Endothelial cell of umbilical vein (primary cell): ENCODE results near the gene CCDC12. TPM values are rescaled to one million over a fixed set of nuclear protein-coding genes. Genes with fewer than 3 reads are reported as not detected.
A peak's percentile ranks its signal among the peaks of the same experiment; 100 is the strongest.

Experiments used
- BruUV-seq: library from RNA; stranded (reverse); fragments of 400-500 nt; replicated peaks from 2 replicates; lab custom pipeline; 2021; lab: Mats Ljungman, UMichigan
- CTCF ChIA-PET: fragments of 300-600, 350-600 bp; sonication (Branson Sonifier 250); formaldehyde crosslinking; loops from one replicate; lab custom pipeline; 2021; ENCODE audit warnings: antibody characterized with exemption, inconsistent platforms; lab: Charles Lee
- POLR2A ChIA-PET: fragments of 300-600, 350-600 bp; sonication (Branson Sonifier 250); formaldehyde crosslinking; loops from one replicate; lab custom pipeline; 2021; ENCODE audit warnings: antibody characterized with exemption, inconsistent platforms; lab: Charles Lee
- DNase-seq: peaks from one replicate; pipeline ENCODE4 v3.0.0-alpha.2; 2011; ENCODE audit warnings: low read depth, low spot score
- FAIRE-seq: peaks from 2 replicates; lab custom pipeline; 2011; peaks lifted over from hg19 to GRCh38; lab: Jason Lieb, UNC
- H2AFZ ChIP-seq: 2 replicates; pipeline ENCODE4 v1.6.0; 2012; ENCODE audit warnings: low read depth, low read length, control low read depth, inconsistent platforms
- H3K27ac ChIP-seq: 2 replicates; pipeline ENCODE4 v1.5.1; 2011; ENCODE audit warnings: low read depth, mild to moderate bottlenecking, control low read depth, low read length, moderate library complexity; ENCODE audit not compliant: insufficient read depth
- H3K27me3 ChIP-seq, 2 experiments: 2 replicates each; pipeline versions ENCODE4 v1.6.0 to v1.6.1; 2011; ENCODE audit warnings: low read length in 2 of 2, mixed read lengths in 1 of 2; ENCODE audit not compliant: control insufficient read depth in 2 of 2, insufficient read depth in 2 of 2
- H3K36me3 ChIP-seq, 2 experiments: 2 replicates in 1 of 2; 3 replicates in 1 of 2; pipeline ENCODE4 v1.5.1; 2011; ENCODE audit warnings: low read length in 2 of 2, mild to moderate bottlenecking in 1 of 2, moderate library complexity in 1 of 2; ENCODE audit not compliant: control insufficient read depth in 2 of 2, insufficient read depth in 2 of 2; ENCODE audit errors: extremely low read depth in 1 of 2
- H3K4me1 ChIP-seq: 3 replicates; pipeline ENCODE4 v1.5.1; 2011; ENCODE audit warnings: mild to moderate bottlenecking, low read length; ENCODE audit not compliant: control insufficient read depth, insufficient read depth; ENCODE audit errors: extremely low read depth
- H3K4me2 ChIP-seq: 2 replicates; pipeline ENCODE4 v1.6.1; 2011; ENCODE audit warnings: low read length, control low read depth, mixed read lengths; ENCODE audit not compliant: insufficient read depth
- H3K4me3 ChIP-seq, 3 experiments: fragments of 200-600 bp in 1 of 3; sonication (generic), shearing (Covaris generic) in 1 of 3; replicated peaks in 1 of 3; 2 replicates each; pipeline ENCODE4 v1.5.1; 2011 to 2016; ENCODE audit warnings: control low read depth in 3 of 3, low read length in 3 of 3, mild to moderate bottlenecking in 2 of 3, inconsistent platforms in 1 of 3, low read depth in 1 of 3, moderate library complexity in 1 of 3; ENCODE audit not compliant: insufficient read depth in 1 of 3
- H3K79me2 ChIP-seq: 2 replicates; pipeline ENCODE4 v1.6.0; 2012; ENCODE audit warnings: low read length, inconsistent platforms; ENCODE audit not compliant: control insufficient read depth, insufficient read depth
- H3K9ac ChIP-seq: replicated peaks from 2 replicates; pipeline ENCODE3; 2011; ENCODE audit warnings: low read length, control low read depth; ENCODE audit not compliant: insufficient read depth; ENCODE audit errors: extremely low read depth
- H3K9me1 ChIP-seq: replicated peaks from 3 replicates; pipeline ENCODE4 v1.6.0; 2011; ENCODE audit warnings: mild to moderate bottlenecking, low read length; ENCODE audit not compliant: control insufficient read depth, insufficient read depth; ENCODE audit errors: extremely low read depth
- H3K9me3 ChIP-seq: replicated peaks from 2 replicates; pipeline ENCODE4 v1.5.1; 2012; ENCODE audit warnings: low read length, inconsistent platforms; ENCODE audit not compliant: control insufficient read depth, insufficient read depth
- H4K20me1 ChIP-seq: replicated peaks from 2 replicates; pipeline ENCODE3; 2011; ENCODE audit warnings: mild to moderate bottlenecking, low read length; ENCODE audit not compliant: control insufficient read depth, insufficient read depth; ENCODE audit errors: extremely low read depth
- EZH2 ChIP-seq: IDR thresholded peaks from 2 replicates; pipeline ENCODE4 v1.6.1; 2012; ENCODE audit warnings: borderline replicate concordance, low read depth, mild to moderate bottlenecking, moderate library complexity, low read length, inconsistent platforms; ENCODE audit not compliant: severe bottlenecking
- FOS ChIP-seq: IDR thresholded peaks from 2 replicates; pipeline ENCODE4 v1.6.1; 2011; ENCODE audit warnings: mild to moderate bottlenecking, low read length, moderate library complexity, borderline replicate concordance; ENCODE audit not compliant: insufficient read depth
- GATA2 ChIP-seq: IDR thresholded peaks from 2 replicates; pipeline ENCODE4 v1.7.0; 2011; ENCODE audit warnings: low read depth, mild to moderate bottlenecking, moderate library complexity, mixed read lengths, low read length; ENCODE audit not compliant: insufficient read length, insufficient read depth
- JUN ChIP-seq: IDR thresholded peaks from 2 replicates; pipeline ENCODE4 v1.6.1; 2011; ENCODE audit warnings: borderline replicate concordance, low read depth; ENCODE audit not compliant: insufficient read length, insufficient read depth
- MYC ChIP-seq: IDR thresholded peaks from one replicate; pipeline ENCODE4 v1.6.1; 2011; ENCODE audit warnings: mild to moderate bottlenecking, low read depth, low read length
- POLR2A ChIP-seq: IDR thresholded peaks from 2 replicates; pipeline ENCODE4 v1.6.1; 2012; ENCODE audit warnings: low read depth, mild to moderate bottlenecking, control low read depth, low read length
- POLR2AphosphoS5 ChIP-seq: IDR thresholded peaks from 2 replicates; pipeline ENCODE4 v1.6.1; 2012; ENCODE audit warnings: low read depth, mild to moderate bottlenecking, control low read depth, low read length, moderate library complexity; ENCODE audit not compliant: insufficient read depth
- dilution Hi-C: fragments of 300-500 bp; cut with MboI; formaldehyde crosslinking; loops from one replicate; pipeline ENCODE4 v1.15.0; 2019; ENCODE audit warnings: low sequenced_read_pairs; ENCODE audit not compliant: extremely low pct_ligation_motif_present
- intact Hi-C: fragments of 100-400 bp; cut with micrococcal nuclease; formaldehyde crosslinking; loops from one replicate; pipeline ENCODE4 v1.10.0; 2022
- polyA plus RNA-seq, 4 experiments: library from polyadenylated mRNA; depleted of rRNA in 3 of 4; stranded (reverse) in 3 of 4; unstranded in 1 of 4; fragments of >200 nt; gene quantifications; 2 replicates each; pipeline versions ENCODE4 v1.2.1 to v1.2.3, GENCODE V29; 2011 to 2012; ENCODE audit warnings: missing spikeins in 1 of 4
- total RNA-seq: library from RNA; stranded (reverse); gene quantifications from 2 replicates; pipeline ENCODE4 v1.2.3, GENCODE V29; 2021
- TF ChIP-seq, protein P1 (sequence below): IDR thresholded peaks from 2 replicates; pipeline ENCODE4 v1.6.1; 2011; ENCODE audit not compliant: insufficient read depth, insufficient read length
- TF ChIP-seq, protein P2 (sequence below), 2 donors: IDR thresholded peaks; 1 replicate in 1 of 2; 2 replicates in 1 of 2; pipeline ENCODE4 v1.5.1; 2011; ENCODE audit warnings: low read length in 2 of 2, mild to moderate bottlenecking in 2 of 2, moderate library complexity in 2 of 2, control low read depth in 1 of 2, inconsistent platforms in 1 of 2, low read depth in 1 of 2; ENCODE audit not compliant: insufficient read depth in 1 of 2; ENCODE audit errors: extremely low read depth in 1 of 2

The CCDC12 gene
- total and polyA plus RNA-seq, 2 donors (not counting 3 experiments of a cell fraction or from before 2014, with no cell fraction given): 35.1 to 50.5 TPM

DNA sequence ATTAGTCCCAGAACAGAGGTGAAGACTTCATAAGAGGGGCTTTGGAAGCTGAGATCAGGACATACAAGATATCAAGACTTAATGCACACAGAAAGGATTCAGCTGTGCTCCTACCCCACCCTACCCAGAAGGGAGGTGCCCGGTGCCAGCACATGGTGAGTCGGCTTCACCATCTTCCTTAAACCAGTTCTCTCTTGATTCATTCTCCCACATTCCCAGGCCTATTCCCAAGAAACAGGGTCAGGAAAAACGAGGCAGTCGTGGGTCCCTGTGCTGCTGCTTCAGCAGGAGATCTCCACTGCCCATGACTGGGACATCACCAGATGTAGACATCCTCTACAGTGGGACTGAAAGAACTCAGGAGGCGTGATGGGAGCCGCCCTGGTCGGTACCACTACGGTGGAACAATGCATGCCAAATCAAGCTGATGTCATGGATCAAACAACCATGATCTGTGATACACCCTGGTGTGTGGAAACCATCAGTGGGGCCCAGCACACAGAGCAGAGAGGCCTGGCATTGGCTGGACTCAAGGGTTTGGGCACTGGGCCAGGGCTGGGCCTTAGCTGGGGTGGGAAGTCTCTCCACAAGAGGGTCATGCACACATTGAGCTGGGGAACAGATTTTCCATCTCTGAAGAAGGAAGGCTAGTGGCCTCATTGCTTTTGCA, 41.9 kb downstream of the CCDC12 start:
- no peaks in the 10 kb centered on the region for H3K9me1 ChIP-seq
- H3K9me3 ChIP-seq: no peaks in the 10 kb centered on the region
- ChIA-PET CTCF (interaction anchor here (1.0 to 2.5 kb wide), 17 partner anchors 10 to 67 kb away, joined by 3 to 37 read pairs (median 6); partner anchors contain the start of genes CCDC12 and NBEAL2), POLR2A (interaction anchor here (0.6 to 1.6 kb wide), 3 partner anchors 10 to 42 kb away, joined by 3 to 11 read pairs (median 9); partner anchors contain the start of gene CCDC12)
- peaks cover 67% of the 10 kb centered on the region for H3K4me1 ChIP-seq
- no peaks in the 10 kb centered on the region for H3K27me3 ChIP-seq
- dilution Hi-C loops: no loop called here
- peak overlapping the region; percentile 87 for H3K27ac ChIP-seq
- no peak overlapping the region for H2AFZ ChIP-seq
- DNase-seq (peak; percentile 32), FAIRE-seq (peak; percentile 69)
- H3K4me2 ChIP-seq: peak overlapping the region; percentile 26
- H3K79me2 ChIP-seq: peaks cover 61% of the 10 kb centered on the region
- H4K20me1 ChIP-seq: no peaks in the 10 kb centered on the region
- no TSS peak for BruUV-seq
- no peak overlapping the region for H3K4me3 ChIP-seq
- H3K36me3 ChIP-seq: peaks cover 0 to 6% of the 10 kb centered on the region in 2 experiments
- intact Hi-C loops: loop anchor here (1.0 kb wide), 2 partner anchors 26 to 42 kb away; partner anchors contain the start of gene CCDC12
- H3K9ac ChIP-seq: peak overlapping the region; percentile 25
- TF ChIP-seq, protein P1, sequence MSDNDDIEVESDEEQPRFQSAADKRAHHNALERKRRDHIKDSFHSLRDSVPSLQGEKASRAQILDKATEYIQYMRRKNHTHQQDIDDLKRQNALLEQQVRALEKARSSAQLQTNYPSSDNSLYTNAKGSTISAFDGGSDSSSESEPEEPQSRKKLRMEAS: no peak
- TF ChIP-seq, protein P2, sequence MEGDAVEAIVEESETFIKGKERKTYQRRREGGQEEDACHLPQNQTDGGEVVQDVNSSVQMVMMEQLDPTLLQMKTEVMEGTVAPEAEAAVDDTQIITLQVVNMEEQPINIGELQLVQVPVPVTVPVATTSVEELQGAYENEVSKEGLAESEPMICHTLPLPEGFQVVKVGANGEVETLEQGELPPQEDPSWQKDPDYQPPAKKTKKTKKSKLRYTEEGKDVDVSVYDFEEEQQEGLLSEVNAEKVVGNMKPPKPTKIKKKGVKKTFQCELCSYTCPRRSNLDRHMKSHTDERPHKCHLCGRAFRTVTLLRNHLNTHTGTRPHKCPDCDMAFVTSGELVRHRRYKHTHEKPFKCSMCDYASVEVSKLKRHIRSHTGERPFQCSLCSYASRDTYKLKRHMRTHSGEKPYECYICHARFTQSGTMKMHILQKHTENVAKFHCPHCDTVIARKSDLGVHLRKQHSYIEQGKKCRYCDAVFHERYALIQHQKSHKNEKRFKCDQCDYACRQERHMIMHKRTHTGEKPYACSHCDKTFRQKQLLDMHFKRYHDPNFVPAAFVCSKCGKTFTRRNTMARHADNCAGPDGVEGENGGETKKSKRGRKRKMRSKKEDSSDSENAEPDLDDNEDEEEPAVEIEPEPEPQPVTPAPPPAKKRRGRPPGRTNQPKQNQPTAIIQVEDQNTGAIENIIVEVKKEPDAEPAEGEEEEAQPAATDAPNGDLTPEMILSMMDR (IDR thresholded peaks at IDR 0.05; ENCODE audit: extremely low read depth in 1 of 2, insufficient read depth in 1 of 2, low read depth in 1 of 2, low read length in 2 of 2): no peak
- TF ChIP-seq POLR2A (no peak), FOS (no peak), EZH2 (no peak), JUN (no peak), POLR2AphosphoS5 (no peak), MYC (no peak), GATA2 (no peak)
